ENCODE measurements around the gene ARHGEF4.

Gene ARHGEF4

GRCh38 chr2:130846686-130847375 is 10.1 kb downstream of the ARHGEF4 start:
- 94% methylated on average over 18 of the region's 18 CpGs for WGBS
- no peak overlapping the region for H3K4me3 ChIP-seq (ENCODE audit: low read length)
- H3K9ac ChIP-seq (ENCODE audit: low read depth, low read length), result no peak overlapping the region
- no peak overlapping the region for H3K27ac ChIP-seq (ENCODE audit: low read depth, low read length)
- no peaks in the 10 kb centered on the region for H3K9me3 ChIP-seq (ENCODE audit: insufficient read depth, low read depth, low read length)
- no peaks in the 10 kb centered on the region for H3K27me3 ChIP-seq (ENCODE audit: insufficient read depth, low read length)
- no peaks in the 10 kb centered on the region for H3K36me3 ChIP-seq (ENCODE audit: insufficient read depth, low read length)
- peaks cover 13% of the 10 kb centered on the region; the same call in 1 of the 2 replicates for H3K4me1 ChIP-seq (ENCODE audit: insufficient read depth, low read length)

- H3K4me3 ChIP-seq (ENCODE audit: low read length), result no peak overlapping the region
- no peak overlapping the region for H3K27ac ChIP-seq (ENCODE audit: low read depth, low read length)
- no peaks in the 10 kb centered on the region for H3K27me3 ChIP-seq (ENCODE audit: insufficient read depth, low read length)
- H3K4me1 ChIP-seq (ENCODE audit: insufficient read depth, low read length), result peaks cover 13% of the 10 kb centered on the region; the same call in 1 of the 2 replicates
- H3K9ac ChIP-seq (ENCODE audit: low read depth, low read length), result no peak overlapping the region
- H3K9me3 ChIP-seq (ENCODE audit: insufficient read depth, low read depth, low read length), result no peaks in the 10 kb centered on the region
- 92% methylated on average over 19 of the region's 19 CpGs for WGBS
- H3K36me3 ChIP-seq (ENCODE audit: insufficient read depth, low read length), result no peaks in the 10 kb centered on the region
Observed at GRCh38 chr2:130847776-130848525, 11.2 kb downstream of the ARHGEF4 start.

- Histone ChIP-seq H3K27ac (ENCODE audit: low read depth, low read length) (no peak overlapping the region), H3K4me1 (ENCODE audit: insufficient read depth, low read length) (peaks cover 7% of the 10 kb centered on the region; the same call in 1 of the 2 replicates)
- WGBS, result 86% methylated on average over 12 of the region's 12 CpGs
Observed at GRCh38 chr2:130848526-130849210, 12.0 kb downstream of the ARHGEF4 start.

GRCh38 chr2:130849896-130850787 is 13.4 kb downstream of the ARHGEF4 start:
- Histone ChIP-seq H3K27me3 (ENCODE audit: insufficient read depth, low read length) (no peaks in the 10 kb centered on the region), H3K4me1 (ENCODE audit: insufficient read depth, low read length) (no peaks in the 10 kb centered on the region), H3K27ac (ENCODE audit: low read depth, low read length) (no peak overlapping the region), H3K4me3 (ENCODE audit: low read length) (no peak overlapping the region), H3K9ac (ENCODE audit: low read depth, low read length) (no peak overlapping the region), H3K36me3 (ENCODE audit: insufficient read depth, low read length) (no peaks in the 10 kb centered on the region), H3K9me3 (ENCODE audit: insufficient read depth, low read depth, low read length) (no peaks in the 10 kb centered on the region)
- 89% methylated on average over 10 of the region's 10 CpGs for WGBS

More at GRCh38 chr2:130848526-130849210, 12.0 kb downstream of the ARHGEF4 start:
- H3K4me3 ChIP-seq (ENCODE audit: low read length), result no peak overlapping the region
- H3K27me3 ChIP-seq (ENCODE audit: insufficient read depth, low read length), result no peaks in the 10 kb centered on the region
- H3K9ac ChIP-seq (ENCODE audit: low read depth, low read length), result no peak overlapping the region
- no peaks in the 10 kb centered on the region for H3K9me3 ChIP-seq (ENCODE audit: insufficient read depth, low read depth, low read length)
- H3K36me3 ChIP-seq (ENCODE audit: insufficient read depth, low read length), result no peaks in the 10 kb centered on the region

DNA sequence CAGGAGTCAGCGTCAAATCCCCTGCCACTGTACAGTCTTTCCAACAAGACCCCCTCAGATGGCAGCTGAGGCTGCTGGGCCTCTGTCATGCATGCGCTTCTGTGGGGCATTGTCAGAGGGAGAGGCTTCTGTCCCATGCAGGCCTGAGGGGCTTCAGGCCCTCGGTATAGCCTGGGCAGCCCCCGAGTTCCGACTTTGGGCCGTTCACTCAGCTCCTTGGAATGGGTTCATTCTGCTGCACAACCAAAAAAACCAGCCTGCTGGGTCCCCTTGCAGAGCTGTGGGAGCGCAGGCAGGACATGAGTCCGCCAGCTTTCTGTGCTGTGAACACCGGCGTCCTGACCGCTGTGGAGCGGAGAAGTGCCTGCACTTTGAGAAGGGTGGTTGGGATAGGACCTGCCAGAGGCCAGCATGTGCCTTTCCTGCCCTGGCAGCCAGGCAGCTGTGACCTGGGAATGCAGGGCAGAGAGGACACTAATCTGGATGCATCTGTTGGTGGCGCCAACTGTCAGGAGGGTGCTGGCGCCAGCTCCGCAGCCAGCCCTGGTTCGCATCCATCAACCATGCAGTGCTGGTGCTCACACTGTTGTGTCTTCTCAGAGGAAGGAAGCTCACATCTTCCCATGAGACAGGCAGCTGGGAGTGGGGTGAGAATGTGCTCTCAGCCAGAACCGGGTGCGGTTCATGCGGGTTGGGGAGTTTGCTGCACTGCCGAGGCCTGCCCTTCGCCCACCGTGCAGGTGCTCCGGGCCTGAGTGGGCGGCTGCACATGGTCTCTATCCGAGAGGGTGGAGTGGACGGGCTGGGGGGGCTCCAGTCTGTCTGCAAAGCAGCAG is 14.3 kb downstream of the ARHGEF4 start:
- Histone ChIP-seq H3K9me3 (ENCODE audit: insufficient read depth, low read depth, low read length) (no peaks in the 10 kb centered on the region), H3K36me3 (ENCODE audit: insufficient read depth, low read length) (no peaks in the 10 kb centered on the region), H3K4me3 (ENCODE audit: low read length) (no peak overlapping the region), H3K4me1 (ENCODE audit: insufficient read depth, low read length) (no peaks in the 10 kb centered on the region), H3K27ac (ENCODE audit: low read depth, low read length) (no peak overlapping the region), H3K9ac (ENCODE audit: low read depth, low read length) (no peak overlapping the region), H3K27me3 (ENCODE audit: insufficient read depth, low read length) (no peaks in the 10 kb centered on the region)
- 92% methylated on average over 26 of the region's 26 CpGs for WGBS

DNA sequence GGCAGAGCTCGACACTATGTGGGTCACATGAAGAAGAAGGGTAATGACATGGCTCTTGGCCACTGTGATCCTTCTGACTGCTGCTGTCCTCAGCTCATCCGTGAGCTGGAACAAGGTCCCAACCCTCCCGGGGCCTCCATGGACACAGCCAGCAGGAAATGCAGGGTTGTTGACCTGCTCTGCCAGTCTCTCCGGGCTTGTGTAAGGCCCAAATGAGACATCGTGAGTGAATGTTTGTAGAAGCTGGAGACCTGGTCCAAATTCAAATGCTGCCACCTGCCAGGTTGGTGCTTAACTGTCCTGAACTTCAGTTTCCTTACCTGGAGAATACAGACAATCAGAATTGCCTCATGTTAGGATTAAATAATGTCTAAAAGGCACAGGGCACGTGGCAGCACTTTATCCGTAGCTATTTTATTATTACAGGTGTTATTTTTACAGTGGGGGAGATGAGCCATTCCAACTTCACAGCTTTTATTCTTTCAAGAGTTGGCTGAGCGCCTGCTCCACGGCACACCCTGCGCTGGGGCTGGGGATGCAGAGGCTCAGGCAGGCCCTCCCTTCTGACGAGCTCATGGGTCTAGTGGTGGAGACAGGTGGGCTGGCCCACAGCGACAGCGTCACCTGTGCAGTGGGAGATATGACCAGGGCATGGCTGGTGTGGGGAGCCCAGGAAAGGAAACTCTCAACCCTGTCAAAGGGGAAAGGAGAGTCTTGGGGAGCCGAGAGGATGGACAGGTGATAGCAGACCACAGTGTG is 15.1 kb downstream of the ARHGEF4 start:
- H3K4me1 ChIP-seq (ENCODE audit: insufficient read depth, low read length), result no peaks in the 10 kb centered on the region
- no peak overlapping the region for H3K27ac ChIP-seq (ENCODE audit: low read depth, low read length)
- no peak overlapping the region for H3K4me3 ChIP-seq (ENCODE audit: low read length)
- H3K9ac ChIP-seq (ENCODE audit: low read depth, low read length), result no peak overlapping the region
- H3K27me3 ChIP-seq (ENCODE audit: insufficient read depth, low read length), result no peaks in the 10 kb centered on the region
- H3K36me3 ChIP-seq (ENCODE audit: insufficient read depth, low read length), result no peaks in the 10 kb centered on the region
- H3K9me3 ChIP-seq (ENCODE audit: insufficient read depth, low read depth, low read length), result no peaks in the 10 kb centered on the region
- WGBS, result 92% methylated on average over 14 of the region's 14 CpGs

DNA sequence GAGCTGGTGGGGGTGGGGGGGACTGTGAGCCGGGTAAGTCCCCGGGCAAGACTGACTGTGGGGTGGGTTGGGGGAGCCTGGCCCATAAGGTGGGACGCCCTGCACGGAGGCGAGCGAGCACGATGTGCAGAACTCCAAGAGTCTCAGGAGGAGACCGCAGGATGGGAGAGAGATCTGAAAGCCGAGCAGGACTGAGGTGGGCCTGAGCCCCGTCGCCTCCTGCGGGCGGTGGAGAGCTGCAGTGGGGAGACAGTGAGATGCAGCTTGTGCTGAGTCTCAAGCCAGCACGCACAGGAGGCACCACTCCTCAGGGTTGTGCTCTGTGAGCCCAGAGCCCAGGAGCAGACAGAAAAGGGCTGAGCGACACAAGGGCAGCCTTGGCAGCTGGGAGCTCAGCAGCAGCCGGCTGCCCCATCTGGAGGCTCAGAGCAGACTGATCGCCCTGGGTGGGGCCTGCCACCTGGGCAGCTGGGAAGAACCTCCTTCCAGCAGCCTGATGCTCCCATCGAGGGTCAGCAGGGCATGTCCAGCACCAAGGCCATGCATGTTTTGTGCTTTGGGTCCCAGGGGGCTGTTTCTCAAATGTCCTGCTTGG is 15.9 kb downstream of the ARHGEF4 start:
- no peak overlapping the region for H3K9ac ChIP-seq (ENCODE audit: low read depth, low read length)
- H3K27ac ChIP-seq (ENCODE audit: low read depth, low read length), result no peak overlapping the region
- no peaks in the 10 kb centered on the region for H3K4me1 ChIP-seq (ENCODE audit: insufficient read depth, low read length)
- no peaks in the 10 kb centered on the region for H3K9me3 ChIP-seq (ENCODE audit: insufficient read depth, low read depth, low read length)
- WGBS, result 92% methylated on average over 18 of the region's 18 CpGs
- no peaks in the 10 kb centered on the region for H3K27me3 ChIP-seq (ENCODE audit: insufficient read depth, low read length)
- no peaks in the 10 kb centered on the region for H3K36me3 ChIP-seq (ENCODE audit: insufficient read depth, low read length)
- no peak overlapping the region for H3K4me3 ChIP-seq (ENCODE audit: low read length)

DNA sequence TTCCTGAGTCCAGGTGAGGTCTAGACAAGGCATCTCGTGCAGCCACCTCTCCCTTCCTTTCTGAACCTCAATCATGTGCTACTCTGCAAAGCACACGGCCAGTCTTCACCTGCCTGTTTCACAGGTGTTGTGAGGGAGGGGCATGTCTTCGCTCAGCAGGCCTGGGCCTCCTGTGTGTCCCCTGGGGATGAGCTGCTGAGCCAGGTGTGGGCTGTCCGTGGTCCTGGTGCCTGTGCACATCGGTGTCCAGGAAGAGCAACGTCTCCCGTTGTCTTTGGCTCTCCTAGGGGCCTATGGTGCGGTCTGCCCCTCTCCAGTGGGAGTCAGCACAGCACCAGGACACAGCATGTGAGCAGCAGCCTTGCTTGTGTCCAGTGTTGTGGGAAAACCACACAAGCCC is 16.7 kb downstream of the ARHGEF4 start:
- H3K27me3 ChIP-seq (ENCODE audit: insufficient read depth, low read length), result no peaks in the 10 kb centered on the region
- no peaks in the 10 kb centered on the region for H3K36me3 ChIP-seq (ENCODE audit: insufficient read depth, low read length)
- no peak overlapping the region for H3K9ac ChIP-seq (ENCODE audit: low read depth, low read length)
- 88% methylated on average over 8 of the region's 8 CpGs for WGBS
- no peak overlapping the region for H3K27ac ChIP-seq (ENCODE audit: low read depth, low read length)
- H3K4me1 ChIP-seq (ENCODE audit: insufficient read depth, low read length), result no peaks in the 10 kb centered on the region
- no peaks in the 10 kb centered on the region for H3K9me3 ChIP-seq (ENCODE audit: insufficient read depth, low read depth, low read length)
- no peak overlapping the region for H3K4me3 ChIP-seq (ENCODE audit: low read length)

DNA sequence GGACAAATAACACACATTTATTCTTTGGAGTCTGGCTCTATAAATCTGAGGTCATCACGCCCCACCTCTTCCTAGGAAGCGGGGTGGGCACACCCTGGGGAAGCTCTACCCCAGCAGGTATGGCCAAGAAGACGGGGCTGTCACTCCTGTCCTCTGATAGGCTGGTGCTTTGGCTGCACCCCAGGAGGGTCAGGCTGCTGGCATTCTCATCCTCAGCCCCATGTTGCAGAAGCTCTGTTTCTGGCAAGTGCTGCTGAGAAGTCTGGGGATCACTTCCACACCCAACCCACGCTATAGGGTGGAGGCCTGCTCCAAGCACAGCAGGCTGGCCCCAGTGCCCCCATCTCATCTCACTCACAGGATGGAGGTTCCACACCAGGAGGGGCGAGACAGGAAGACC is 17.6 kb downstream of the ARHGEF4 start:
- Histone ChIP-seq H3K4me1 (ENCODE audit: insufficient read depth, low read length) (no peaks in the 10 kb centered on the region), H3K9me3 (ENCODE audit: insufficient read depth, low read depth, low read length) (no peaks in the 10 kb centered on the region), H3K27ac (ENCODE audit: low read depth, low read length) (no peak overlapping the region), H3K9ac (ENCODE audit: low read depth, low read length) (no peak overlapping the region), H3K4me3 (ENCODE audit: low read length) (no peak overlapping the region), H3K36me3 (ENCODE audit: insufficient read depth, low read length) (no peaks in the 10 kb centered on the region), H3K27me3 (ENCODE audit: insufficient read depth, low read length) (no peaks in the 10 kb centered on the region)
- 95% methylated on average over 5 of the region's 5 CpGs for WGBS

Data from HUES64 (cell line).